GM12801 (cell line): ENCODE results near the gene ACTR1A.

ENCODE experiments used
- TF ChIP-seq, protein P1 (sequence below): IDR thresholded peaks from one replicate; pipeline ENCODE4 v1.5.1; 2011; ENCODE audit warnings: control low read depth; ENCODE audit not compliant: insufficient read length; ENCODE audit errors: extremely low read depth

The ACTR1A gene

GRCh38 chr10:102502337-102503151 is at the start of gene ACTR1A:
Gene ACTR1A, minus strand, starts transcription at chr10:102502712. Its CDS starts 65 bp downstream, at chr10:102502647.
- TF ChIP-seq, protein P1, sequence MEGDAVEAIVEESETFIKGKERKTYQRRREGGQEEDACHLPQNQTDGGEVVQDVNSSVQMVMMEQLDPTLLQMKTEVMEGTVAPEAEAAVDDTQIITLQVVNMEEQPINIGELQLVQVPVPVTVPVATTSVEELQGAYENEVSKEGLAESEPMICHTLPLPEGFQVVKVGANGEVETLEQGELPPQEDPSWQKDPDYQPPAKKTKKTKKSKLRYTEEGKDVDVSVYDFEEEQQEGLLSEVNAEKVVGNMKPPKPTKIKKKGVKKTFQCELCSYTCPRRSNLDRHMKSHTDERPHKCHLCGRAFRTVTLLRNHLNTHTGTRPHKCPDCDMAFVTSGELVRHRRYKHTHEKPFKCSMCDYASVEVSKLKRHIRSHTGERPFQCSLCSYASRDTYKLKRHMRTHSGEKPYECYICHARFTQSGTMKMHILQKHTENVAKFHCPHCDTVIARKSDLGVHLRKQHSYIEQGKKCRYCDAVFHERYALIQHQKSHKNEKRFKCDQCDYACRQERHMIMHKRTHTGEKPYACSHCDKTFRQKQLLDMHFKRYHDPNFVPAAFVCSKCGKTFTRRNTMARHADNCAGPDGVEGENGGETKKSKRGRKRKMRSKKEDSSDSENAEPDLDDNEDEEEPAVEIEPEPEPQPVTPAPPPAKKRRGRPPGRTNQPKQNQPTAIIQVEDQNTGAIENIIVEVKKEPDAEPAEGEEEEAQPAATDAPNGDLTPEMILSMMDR = no peak

GRCh38 chr10:102550636-102551210 is 48.2 kb upstream of the ACTR1A start:
- TF ChIP-seq, protein P1 = no peak

- TF ChIP-seq, protein P1 = no peak
Measured at GRCh38 chr10:102549549-102549948, 47.0 kb upstream of the ACTR1A start.

DNA sequence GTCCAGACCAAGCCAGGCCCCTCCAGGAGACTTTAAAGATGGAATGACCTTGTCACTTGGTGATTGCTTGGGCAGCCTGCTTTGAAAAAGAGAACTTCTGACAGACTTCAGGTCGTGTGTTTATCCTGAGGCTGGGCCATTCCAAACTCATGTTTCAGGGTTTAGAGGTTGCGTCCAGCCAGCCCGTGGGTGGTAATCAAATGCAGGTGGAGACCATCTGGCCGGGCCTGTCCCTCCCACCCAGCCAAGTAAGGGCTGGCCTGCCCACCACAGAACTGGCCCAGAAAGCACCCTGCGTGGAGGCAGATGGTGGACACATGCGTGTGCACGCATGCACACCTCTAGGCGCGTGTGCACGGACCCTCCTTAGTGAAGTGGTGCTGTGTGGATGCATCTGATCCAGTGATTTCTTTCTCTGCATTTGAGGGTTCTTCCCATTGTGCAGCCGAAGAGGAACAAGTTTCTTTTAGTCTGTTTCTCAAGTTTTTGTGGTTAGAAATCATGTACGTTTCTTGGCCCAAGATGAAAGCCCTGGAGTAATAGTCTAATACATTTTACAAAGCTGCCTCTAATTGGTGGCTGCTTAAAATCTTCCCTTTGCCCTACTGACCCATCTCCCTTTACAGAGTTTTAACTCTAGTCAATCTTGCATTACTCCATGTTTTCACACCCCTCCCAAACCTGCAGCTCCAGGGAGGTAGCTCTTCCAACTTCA is 44.3 kb upstream of the ACTR1A start:
- TF ChIP-seq, protein P1 = no peak

- TF ChIP-seq, protein P1 = no peak
Measured at GRCh38 chr10:102545997-102546396, 43.5 kb upstream of the ACTR1A start.

GRCh38 chr10:102545265-102545871 is 42.9 kb upstream of the ACTR1A start:
- TF ChIP-seq, protein P1 = no peak

DNA sequence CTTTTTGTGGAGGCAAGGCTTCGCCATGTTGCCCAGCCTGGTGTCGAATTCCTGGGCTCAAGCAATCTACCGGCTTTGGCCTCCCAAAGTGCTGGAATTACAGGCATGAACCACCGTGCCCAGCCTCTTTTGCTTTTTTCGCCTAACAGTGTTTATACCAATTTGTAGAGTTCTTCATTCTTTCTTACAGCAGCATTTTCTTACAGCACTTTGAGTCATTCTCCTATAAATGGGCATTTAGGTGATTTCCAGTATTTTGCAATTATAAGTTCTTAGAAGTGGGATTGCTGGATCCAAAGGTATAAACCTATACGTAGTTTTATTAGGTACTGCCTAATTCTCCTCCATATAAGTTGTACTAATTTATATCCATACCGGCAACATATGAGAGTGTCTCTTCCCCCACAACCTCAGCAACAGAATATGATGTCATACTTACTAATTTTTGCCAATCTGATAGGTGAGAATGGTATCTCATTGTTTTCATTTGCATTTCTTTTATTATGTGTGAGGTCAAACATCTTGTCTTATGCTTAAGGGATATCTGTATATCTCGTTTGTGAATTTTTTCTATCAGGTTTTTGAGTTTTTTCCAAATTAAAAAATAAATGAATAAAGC is 40.4 kb upstream of the ACTR1A start:
- TF ChIP-seq, protein P1 = no peak
